Lower leg skin (tissue), 3 donors: ENCODE data around the gene SEC31A.

Source experiments
- POLR2A ChIP-seq, 2 donors: fragments of 450-650 bp; IDR thresholded peaks; one replicate each; pipeline ENCODE4 v1.6.1; 2016 to 2017; ENCODE audit warnings: antibody characterized with exemption in 2 of 2, mild to moderate bottlenecking in 1 of 2, moderate library complexity in 1 of 2
- TF ChIP-seq, protein P1 (sequence below), 3 donors: fragments of 450-650 bp; IDR thresholded peaks; one replicate each; pipeline ENCODE4 v1.5.1; 2016; ENCODE audit warnings: antibody characterized with exemption in 3 of 3, mild to moderate bottlenecking in 3 of 3, moderate library complexity in 2 of 3

GRCh38 chr4:82803746-82804145 lies 87.2 kb downstream of the SEC31A start:
- TF ChIP-seq, protein P1, sequence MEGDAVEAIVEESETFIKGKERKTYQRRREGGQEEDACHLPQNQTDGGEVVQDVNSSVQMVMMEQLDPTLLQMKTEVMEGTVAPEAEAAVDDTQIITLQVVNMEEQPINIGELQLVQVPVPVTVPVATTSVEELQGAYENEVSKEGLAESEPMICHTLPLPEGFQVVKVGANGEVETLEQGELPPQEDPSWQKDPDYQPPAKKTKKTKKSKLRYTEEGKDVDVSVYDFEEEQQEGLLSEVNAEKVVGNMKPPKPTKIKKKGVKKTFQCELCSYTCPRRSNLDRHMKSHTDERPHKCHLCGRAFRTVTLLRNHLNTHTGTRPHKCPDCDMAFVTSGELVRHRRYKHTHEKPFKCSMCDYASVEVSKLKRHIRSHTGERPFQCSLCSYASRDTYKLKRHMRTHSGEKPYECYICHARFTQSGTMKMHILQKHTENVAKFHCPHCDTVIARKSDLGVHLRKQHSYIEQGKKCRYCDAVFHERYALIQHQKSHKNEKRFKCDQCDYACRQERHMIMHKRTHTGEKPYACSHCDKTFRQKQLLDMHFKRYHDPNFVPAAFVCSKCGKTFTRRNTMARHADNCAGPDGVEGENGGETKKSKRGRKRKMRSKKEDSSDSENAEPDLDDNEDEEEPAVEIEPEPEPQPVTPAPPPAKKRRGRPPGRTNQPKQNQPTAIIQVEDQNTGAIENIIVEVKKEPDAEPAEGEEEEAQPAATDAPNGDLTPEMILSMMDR (IDR thresholded peaks at IDR 0.05): no peak
- TF ChIP-seq POLR2A (IDR thresholded peaks at IDR 0.05): no peak
